ENCODE data around the gene SWSAP1. TPM values are rescaled to one million over a fixed set of nuclear protein-coding genes. Genes with fewer than 3 reads are reported as not detected.
A peak's percentile ranks its signal among the peaks of the same experiment; 100 is the strongest.

The SWSAP1 gene
- total RNA-seq, 6 donors from 2014 or later: 0.89 to 13.6 (median 3.7) TPM

- Histone ChIP-seq H3K4me3 (peak overlapping the region; percentile 1 to 67 (median 64)), H3K27ac (peak overlapping the region; percentile 93 to 96 (median 95)), H3K36me3 (peaks cover 0 to 6% (median 0%) of the 10 kb centered on the region in 4 donors), H3K27me3 (no peaks in the 10 kb centered on the region), H3K4me1 (peaks cover 37 to 41% (median 38%) of the 10 kb centered on the region in 4 donors), H3K9me3 (no peaks in the 10 kb centered on the region)
- WGBS, 2 donors: 27 to 28% methylated on average over 11 of the region's 11 CpGs
- TF ChIP-seq CTCF (IDR thresholded peaks at IDR 0.05) (no peak), POLR2A (IDR thresholded peaks at IDR 0.05) (no peak), EP300 (IDR thresholded peaks at IDR 0.05) (no peak), POLR2AphosphoS5 (IDR thresholded peaks at IDR 0.05) (no peak)
- no peak for ATAC-seq (ENCODE audit: low FRiP score in 2 of 2)
- no peak for DNase-seq
These were observed 507 bp upstream of the SWSAP1 start for GRCh38 chr19:11373885-11374432.

DNA sequence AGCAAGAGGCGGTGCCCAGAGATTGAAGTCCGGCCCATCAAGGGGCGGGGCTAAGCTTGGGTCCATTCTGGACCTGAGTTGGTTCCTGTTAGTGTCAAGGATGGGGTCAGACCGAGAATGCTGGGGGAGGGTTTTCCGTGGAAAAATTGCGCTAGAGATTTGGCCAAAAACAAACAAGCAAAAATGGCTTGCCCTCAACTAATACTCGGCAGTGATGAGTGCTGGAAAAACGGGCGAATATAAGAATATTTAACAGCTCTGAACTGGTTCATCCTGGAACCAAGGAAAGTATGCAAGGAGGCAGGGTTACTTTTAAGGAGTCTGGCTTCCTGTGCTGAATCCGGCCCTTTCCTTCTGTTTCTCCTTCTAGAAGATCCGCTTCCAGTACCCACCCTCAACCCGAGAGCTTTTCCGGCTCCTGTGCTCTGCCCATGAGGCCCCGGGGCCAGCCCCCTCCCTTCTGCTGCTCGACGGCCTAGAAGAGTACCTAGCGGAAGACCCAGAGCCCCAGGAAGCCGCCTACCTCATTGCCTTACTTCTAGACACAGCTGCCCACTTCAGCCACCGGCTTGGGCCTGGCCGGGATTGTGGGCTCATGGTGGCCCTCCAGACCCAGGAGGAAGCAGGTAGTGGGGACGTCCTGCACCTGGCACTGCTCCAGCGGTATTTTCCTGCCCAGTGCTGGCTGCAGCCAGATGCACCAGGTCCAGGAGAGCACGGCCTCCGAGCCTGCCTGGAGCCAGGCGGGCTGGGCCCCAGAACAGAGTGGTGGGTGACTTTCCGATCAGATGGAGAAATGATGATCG, 880 bp downstream of the SWSAP1 start:
- Histone ChIP-seq H3K36me3 (peaks cover 0 to 6% (median 0%) of the 10 kb centered on the region in 4 donors), H3K27ac (peak overlapping the region; percentile 93 to 96 (median 95)), H3K4me1 (peaks cover 40 to 47% (median 43%) of the 10 kb centered on the region in 4 donors), H3K9me3 (no peaks in the 10 kb centered on the region), H3K27me3 (no peaks in the 10 kb centered on the region), H3K4me3 (peak overlapping the region; percentile 22 to 67 (median 64))
- TF ChIP-seq CTCF (IDR thresholded peaks at IDR 0.05): no peak
- TF ChIP-seq POLR2A (IDR thresholded peaks at IDR 0.05): peak in 3 of 4 donors; percentile 2 to 84 (median 66)
- TF ChIP-seq EP300 (IDR thresholded peaks at IDR 0.05): no peak
- peak; percentile 10 to 56 for TF ChIP-seq POLR2AphosphoS5 (IDR thresholded peaks at IDR 0.05)
- ATAC-seq (ENCODE audit: low FRiP score in 2 of 2): peak in 1 of 2 donors; percentile 41
- 1 to 9% methylated on average over 18 to 25 of the region's 27 CpGs for WGBS, 2 donors
- DNase-seq: peak; percentile 83 to 85

DNA sequence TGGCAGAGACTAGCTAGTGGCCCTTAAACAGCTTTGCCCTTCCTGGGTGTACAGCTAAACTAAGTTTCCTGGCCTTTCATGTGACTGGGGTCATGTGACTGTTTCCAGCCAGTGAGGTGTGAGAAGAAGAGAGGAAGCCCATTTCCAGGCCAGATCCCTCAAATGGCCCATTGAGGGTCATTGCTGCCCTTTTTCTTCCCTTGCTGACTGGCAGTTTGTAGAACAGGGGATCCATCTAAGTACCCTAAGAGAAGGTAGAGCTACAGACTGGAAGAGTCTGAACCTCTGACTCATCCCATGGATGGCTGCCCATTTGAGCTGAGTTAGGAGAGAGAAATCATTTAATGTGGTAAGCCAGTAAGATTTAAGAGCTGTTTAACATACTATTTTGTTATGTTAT, 2.8 kb downstream of the SWSAP1 start:
- ATAC-seq (ENCODE audit: low FRiP score in 2 of 2): no peak
- DNase-seq: peak in 1 of 2 donors; percentile 53
- Histone ChIP-seq H3K27me3 (no peaks in the 10 kb centered on the region), H3K4me3 (no peak overlapping the region), H3K36me3 (peaks cover 0 to 6% (median 0%) of the 10 kb centered on the region in 4 donors), H3K4me1 (peaks cover 55 to 62% (median 57%) of the 10 kb centered on the region in 4 donors), H3K9me3 (no peaks in the 10 kb centered on the region), H3K27ac (peak overlapping the region; percentile 8 to 96 (median 56))
- TF ChIP-seq CTCF (IDR thresholded peaks at IDR 0.05) (no peak), POLR2A (IDR thresholded peaks at IDR 0.05) (no peak), POLR2AphosphoS5 (IDR thresholded peaks at IDR 0.05) (no peak), EP300 (IDR thresholded peaks at IDR 0.05) (no peak)

DNA sequence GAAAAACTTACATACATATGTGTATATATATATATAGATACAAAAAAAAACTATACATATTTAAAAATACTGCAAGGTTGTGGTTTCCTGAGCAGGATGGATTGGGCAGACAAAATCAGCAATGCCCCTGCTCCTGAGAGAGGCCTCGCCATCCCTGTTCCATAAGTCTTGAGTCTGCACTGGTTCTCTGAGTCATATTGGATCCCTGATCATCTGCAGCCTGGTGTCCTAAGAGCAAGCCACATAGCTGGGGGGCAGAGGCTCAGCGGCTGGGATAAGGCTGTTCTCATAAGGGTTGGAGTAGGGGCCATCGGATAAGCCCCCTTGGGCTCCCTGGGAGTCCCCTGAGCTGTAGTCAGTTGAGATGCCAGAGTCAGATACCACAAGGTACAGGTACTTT, 3.3 kb downstream of the SWSAP1 start:
- WGBS, 2 donors: 94 to 100% methylated on average over 1 to 3 of the region's 3 CpGs
- Histone ChIP-seq H3K4me3 (no peak overlapping the region), H3K27me3 (no peaks in the 10 kb centered on the region), H3K27ac (peak overlapping the region in 2 of 4 donors; percentile 8 to 94), H3K9me3 (no peaks in the 10 kb centered on the region), H3K4me1 (peaks cover 59 to 67% (median 61%) of the 10 kb centered on the region in 4 donors), H3K36me3 (peaks cover 0 to 6% (median 0%) of the 10 kb centered on the region in 4 donors)
- DNase-seq (no peak), ATAC-seq (ENCODE audit: low FRiP score in 2 of 2) (no peak)
- TF ChIP-seq EP300 (IDR thresholded peaks at IDR 0.05): no peak
- TF ChIP-seq POLR2A (IDR thresholded peaks at IDR 0.05): no peak
- no peak for TF ChIP-seq CTCF (IDR thresholded peaks at IDR 0.05)
- no peak for TF ChIP-seq POLR2AphosphoS5 (IDR thresholded peaks at IDR 0.05)

All from upper lobe of left lung (tissue), 6 donors.